GM12873 (cell line): ENCODE data around the gene NTPCR.

Experiments
- CTCF ChIP-seq: IDR thresholded peaks from 2 replicates; pipeline ENCODE4 v1.5.1; 2012; ENCODE audit warnings: low read depth, mild to moderate bottlenecking, moderate library complexity, low read length, control low read depth; ENCODE audit not compliant: insufficient read depth; ENCODE audit errors: missing control alignments

NTPCR gene

GRCh38 chr1:233006541-233006973, 56.1 kb downstream of the NTPCR start:
- TF ChIP-seq CTCF = no peak

- no peak for TF ChIP-seq CTCF
Observed at GRCh38 chr1:233010146-233010545, 59.7 kb downstream of the NTPCR start.

- no peak for TF ChIP-seq CTCF
Observed at GRCh38 chr1:233012021-233012420, 61.6 kb downstream of the NTPCR start.

- TF ChIP-seq CTCF = no peak
Observed at GRCh38 chr1:233015965-233016364, 65.6 kb downstream of the NTPCR start.

- no peak for TF ChIP-seq CTCF
Observed at GRCh38 chr1:233016798-233017197, 66.4 kb downstream of the NTPCR start.

GRCh38 chr1:233019083-233019482, 68.7 kb downstream of the NTPCR start:
- TF ChIP-seq CTCF = no peak

GRCh38 chr1:233019778-233020325, 69.4 kb downstream of the NTPCR start:
- TF ChIP-seq CTCF = no peak
